ENCODE results near the gene COPG1.
A peak's percentile ranks its signal among the peaks of the same experiment; 100 is the strongest.

The COPG1 gene

DNA sequence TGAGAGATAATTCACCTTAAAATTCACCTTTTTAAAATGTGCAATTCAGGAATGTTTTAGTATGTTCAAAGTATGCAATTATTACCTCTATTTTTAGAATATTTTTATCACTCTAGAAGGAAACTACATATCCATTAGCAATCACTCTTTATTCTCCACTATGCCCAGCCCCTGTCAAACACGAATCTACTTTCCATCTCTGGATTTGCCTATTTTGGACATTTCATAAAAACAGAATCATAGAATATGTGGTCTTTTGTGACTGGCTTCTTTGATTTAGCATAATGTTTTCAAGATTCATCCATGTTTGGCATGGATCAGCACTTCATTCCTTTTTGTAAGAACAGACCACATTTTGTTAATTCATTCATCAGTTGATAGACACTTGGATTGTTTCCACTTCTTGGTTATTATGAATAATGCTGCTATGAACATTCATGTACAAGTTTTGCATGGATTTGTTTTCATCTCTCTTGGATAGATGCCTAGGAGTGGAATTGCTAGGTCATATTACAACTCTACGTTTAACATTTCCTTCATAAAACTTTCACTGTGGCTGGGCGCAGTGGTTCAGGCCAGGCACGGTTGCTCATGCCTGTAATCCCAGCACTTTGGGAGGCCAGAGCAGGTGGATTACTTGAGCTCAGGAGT lies 42.0 kb downstream of the COPG1 start:
- Histone ChIP-seq H3K9ac (ENCODE audit: low read length in 5 of 5) (no peak overlapping the region), H3K4me1 (ENCODE audit: control insufficient read depth in 5 of 5, insufficient read depth in 5 of 5, low read length in 5 of 5) (peaks cover 0 to 4% (median 0%) of the 10 kb centered on the region in 5 donors), H3K27me3 (ENCODE audit: control insufficient read depth in 5 of 5, insufficient read depth in 4 of 5, low read length in 5 of 5) (no peaks in the 10 kb centered on the region), H3K36me3 (ENCODE audit: control insufficient read depth in 5 of 5, insufficient read depth in 5 of 5, low read length in 5 of 5) (peaks cover 13 to 45% (median 38%) of the 10 kb centered on the region in 5 donors), H3K4me3 (ENCODE audit: low read depth in 1 of 5, low read length in 5 of 5) (no peak overlapping the region), H3K27ac (ENCODE audit: low read depth, low read length) (no peak overlapping the region), H3K9me3 (ENCODE audit: control insufficient read depth in 5 of 5, low read length in 5 of 5) (no peaks in the 10 kb centered on the region)

DNA sequence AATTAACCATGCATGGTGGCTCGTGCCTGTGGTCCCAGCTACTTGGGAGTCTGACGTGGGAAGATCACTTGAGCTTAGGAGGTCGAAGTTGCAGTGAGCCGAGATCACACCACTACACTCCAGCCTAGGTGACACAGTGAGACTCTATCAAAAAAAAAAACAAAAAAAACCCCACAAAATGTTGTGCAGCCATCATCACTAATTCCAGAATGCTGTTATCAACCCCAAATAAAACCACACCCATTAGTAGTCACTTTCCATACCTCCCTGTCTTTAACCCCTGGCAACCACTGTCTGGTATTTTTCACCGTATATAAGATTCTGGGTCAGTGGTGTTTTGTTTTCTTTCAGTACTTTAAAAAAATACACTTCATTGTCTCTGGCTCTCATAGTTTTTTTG lies 45.9 kb downstream of the COPG1 start:
- H3K36me3 ChIP-seq (ENCODE audit: control insufficient read depth in 5 of 5, insufficient read depth in 5 of 5, low read length in 5 of 5) = peaks cover 23 to 60% (median 46%) of the 10 kb centered on the region in 5 donors
- no peaks in the 10 kb centered on the region for H3K27me3 ChIP-seq (ENCODE audit: control insufficient read depth in 5 of 5, insufficient read depth in 4 of 5, low read length in 5 of 5)
- H3K9me3 ChIP-seq (ENCODE audit: control insufficient read depth in 5 of 5, low read length in 5 of 5) = no peaks in the 10 kb centered on the region
- H3K9ac ChIP-seq (ENCODE audit: low read length in 5 of 5) = no peak overlapping the region
- H3K4me1 ChIP-seq (ENCODE audit: control insufficient read depth in 5 of 5, insufficient read depth in 5 of 5, low read length in 5 of 5) = no peaks in the 10 kb centered on the region
- no peak overlapping the region for H3K27ac ChIP-seq (ENCODE audit: low read depth, low read length)
- no peak overlapping the region for H3K4me3 ChIP-seq (ENCODE audit: low read depth in 1 of 5, low read length in 5 of 5)

DNA sequence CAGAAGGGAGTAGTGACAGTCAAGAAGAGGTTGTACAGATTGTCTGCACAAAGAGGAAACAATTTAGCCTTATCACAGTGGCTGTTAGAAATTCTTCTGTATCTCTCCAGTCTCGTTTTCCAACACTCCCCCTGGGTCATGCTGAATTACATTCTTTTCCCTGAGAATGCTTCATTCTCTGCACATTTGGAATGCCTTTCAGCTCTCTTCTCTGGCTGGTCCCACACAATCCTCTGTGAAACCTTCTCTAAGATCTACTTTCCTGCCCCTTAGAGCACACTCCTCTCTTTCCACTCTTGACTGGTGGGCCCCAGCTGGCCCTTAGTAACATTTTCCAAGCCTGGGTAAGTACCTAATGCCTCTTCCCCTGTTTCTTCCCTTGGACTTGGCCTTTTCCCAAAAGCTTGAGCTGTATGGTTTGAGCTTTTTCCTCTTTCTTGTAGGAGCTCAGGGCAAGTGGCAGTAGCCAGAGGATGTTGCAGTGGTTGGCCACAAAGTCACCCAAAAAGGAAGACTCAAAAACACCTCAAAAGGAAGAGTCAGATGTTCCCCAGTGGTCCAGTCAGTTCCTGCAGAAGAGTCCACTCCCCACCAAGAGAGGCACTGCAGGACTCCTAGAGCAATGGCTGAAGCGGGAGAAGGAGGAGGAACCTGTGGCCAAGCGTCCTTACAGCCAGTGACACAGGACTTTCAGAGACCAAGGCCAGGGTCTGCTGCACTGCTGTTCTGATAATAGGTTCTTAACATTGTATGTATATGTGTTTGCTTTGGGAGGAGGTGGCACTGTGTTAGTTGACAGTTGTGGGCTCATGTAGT lies 54.9 kb downstream of the COPG1 start:
- H3K9me3 ChIP-seq (ENCODE audit: control insufficient read depth in 5 of 5, low read length in 5 of 5) = no peaks in the 10 kb centered on the region
- H3K4me3 ChIP-seq (ENCODE audit: low read depth in 1 of 5, low read length in 5 of 5) = no peak overlapping the region
- H3K9ac ChIP-seq (ENCODE audit: low read length in 5 of 5) = no peak overlapping the region
- peaks cover 0 to 24% (median 19%) of the 10 kb centered on the region in 5 donors for H3K4me1 ChIP-seq (ENCODE audit: control insufficient read depth in 5 of 5, insufficient read depth in 5 of 5, low read length in 5 of 5)
- H3K27me3 ChIP-seq (ENCODE audit: control insufficient read depth in 5 of 5, insufficient read depth in 4 of 5, low read length in 5 of 5) = no peaks in the 10 kb centered on the region
- peak overlapping the region; percentile 88 for H3K27ac ChIP-seq (ENCODE audit: low read depth, low read length)
- H3K36me3 ChIP-seq (ENCODE audit: control insufficient read depth in 5 of 5, insufficient read depth in 5 of 5, low read length in 5 of 5) = peaks cover 21 to 42% (median 40%) of the 10 kb centered on the region in 5 donors

DNA sequence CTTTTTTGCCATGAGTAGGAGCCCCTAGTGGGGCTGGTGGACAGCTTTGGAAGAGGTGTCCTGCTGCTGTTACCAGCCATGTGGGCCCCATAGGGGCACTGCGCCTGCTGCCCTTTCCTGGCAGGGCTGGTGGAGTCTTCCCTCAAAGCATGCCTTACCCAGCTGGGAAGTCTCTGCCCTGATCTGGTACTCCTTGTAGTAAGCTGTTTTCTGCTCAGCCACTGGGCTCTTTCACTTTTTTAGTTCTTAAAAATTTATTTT lies 55.5 kb downstream of the COPG1 start:
- peaks cover 20 to 40% (median 37%) of the 10 kb centered on the region in 5 donors for H3K36me3 ChIP-seq (ENCODE audit: control insufficient read depth in 5 of 5, insufficient read depth in 5 of 5, low read length in 5 of 5)
- H3K27me3 ChIP-seq (ENCODE audit: control insufficient read depth in 5 of 5, insufficient read depth in 4 of 5, low read length in 5 of 5) = no peaks in the 10 kb centered on the region
- no peaks in the 10 kb centered on the region for H3K9me3 ChIP-seq (ENCODE audit: control insufficient read depth in 5 of 5, low read length in 5 of 5)
- no peak overlapping the region for H3K9ac ChIP-seq (ENCODE audit: low read length in 5 of 5)
- H3K4me1 ChIP-seq (ENCODE audit: control insufficient read depth in 5 of 5, insufficient read depth in 5 of 5, low read length in 5 of 5) = peaks cover 0 to 24% (median 19%) of the 10 kb centered on the region in 5 donors
- H3K4me3 ChIP-seq (ENCODE audit: low read depth in 1 of 5, low read length in 5 of 5) = no peak overlapping the region
- H3K27ac ChIP-seq (ENCODE audit: low read depth, low read length) = peak overlapping the region; percentile 88

DNA sequence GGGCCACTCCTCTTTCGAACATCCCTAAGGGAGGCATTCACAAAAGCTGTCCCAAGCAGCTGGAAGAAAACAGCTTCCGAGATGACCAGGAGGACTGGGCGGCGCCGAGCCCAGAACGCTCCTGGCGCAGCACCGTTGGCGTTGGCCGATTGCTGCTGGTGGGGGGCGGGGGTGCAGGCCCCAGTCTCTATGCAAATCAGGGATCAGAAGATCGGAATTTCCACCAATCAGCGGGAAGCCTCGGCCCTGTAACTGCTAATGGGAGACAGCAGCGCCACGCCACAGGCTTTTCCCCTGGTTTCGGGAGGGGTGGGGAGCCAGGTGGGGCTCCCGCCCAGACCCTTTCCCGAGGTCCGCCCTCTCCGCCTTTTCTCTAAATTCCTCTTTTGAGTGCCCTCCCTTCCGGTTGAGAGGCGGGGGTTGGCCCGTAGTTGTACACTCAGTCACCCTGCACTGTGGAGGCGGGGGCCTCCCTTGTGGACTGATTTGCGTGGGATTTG lies 56.2 kb downstream of the COPG1 start:
- peak overlapping the region; percentile 88 for H3K27ac ChIP-seq (ENCODE audit: low read depth, low read length)
- H3K4me3 ChIP-seq (ENCODE audit: low read depth in 1 of 5, low read length in 5 of 5) = peak overlapping the region; percentile 18 to 57 (median 48)

DNA sequence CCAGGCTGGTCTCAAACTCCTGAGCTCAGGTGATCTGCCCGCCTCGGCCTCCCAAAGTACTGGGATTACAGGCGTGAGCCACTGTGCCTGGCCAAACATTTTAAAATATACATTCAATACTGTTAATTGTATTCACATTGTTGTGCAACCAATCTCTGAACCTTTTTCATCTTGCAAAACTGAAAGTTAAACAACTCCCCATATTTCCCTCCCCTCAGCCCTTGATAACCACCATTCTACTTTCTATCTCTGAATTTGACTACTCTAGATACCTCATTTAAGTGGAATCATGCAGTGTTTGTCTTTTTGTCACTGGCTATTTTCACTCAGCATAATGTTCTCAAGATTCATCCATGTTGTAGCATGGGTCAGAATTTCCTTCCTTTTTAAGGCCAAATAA lies 59.2 kb downstream of the COPG1 start:
- H3K9me3 ChIP-seq (ENCODE audit: control insufficient read depth in 5 of 5, low read length in 5 of 5) = no peaks in the 10 kb centered on the region
- H3K36me3 ChIP-seq (ENCODE audit: control insufficient read depth in 5 of 5, insufficient read depth in 5 of 5, low read length in 5 of 5) = peaks cover 5 to 15% (median 12%) of the 10 kb centered on the region in 5 donors
- no peak overlapping the region for H3K27ac ChIP-seq (ENCODE audit: low read depth, low read length)
- no peak overlapping the region for H3K9ac ChIP-seq (ENCODE audit: low read length in 5 of 5)
- no peak overlapping the region for H3K4me3 ChIP-seq (ENCODE audit: low read depth in 1 of 5, low read length in 5 of 5)
- H3K4me1 ChIP-seq (ENCODE audit: control insufficient read depth in 5 of 5, insufficient read depth in 5 of 5, low read length in 5 of 5) = peaks cover 0 to 31% (median 23%) of the 10 kb centered on the region in 5 donors
- H3K27me3 ChIP-seq (ENCODE audit: control insufficient read depth in 5 of 5, insufficient read depth in 4 of 5, low read length in 5 of 5) = no peaks in the 10 kb centered on the region

More for the DNA sequence above, 56.2 kb downstream of the COPG1 start:
- Histone ChIP-seq H3K27me3 (ENCODE audit: control insufficient read depth in 5 of 5, insufficient read depth in 4 of 5, low read length in 5 of 5) (no peaks in the 10 kb centered on the region), H3K36me3 (ENCODE audit: control insufficient read depth in 5 of 5, insufficient read depth in 5 of 5, low read length in 5 of 5) (peaks cover 18 to 36% (median 32%) of the 10 kb centered on the region in 5 donors), H3K4me1 (ENCODE audit: control insufficient read depth in 5 of 5, insufficient read depth in 5 of 5, low read length in 5 of 5) (peaks cover 0 to 24% (median 19%) of the 10 kb centered on the region in 5 donors), H3K9ac (ENCODE audit: low read length in 5 of 5) (peak overlapping the region in 4 of 5 donors; percentile 26 to 53 (median 46)), H3K9me3 (ENCODE audit: control insufficient read depth in 5 of 5, low read length in 5 of 5) (no peaks in the 10 kb centered on the region)

DNA sequence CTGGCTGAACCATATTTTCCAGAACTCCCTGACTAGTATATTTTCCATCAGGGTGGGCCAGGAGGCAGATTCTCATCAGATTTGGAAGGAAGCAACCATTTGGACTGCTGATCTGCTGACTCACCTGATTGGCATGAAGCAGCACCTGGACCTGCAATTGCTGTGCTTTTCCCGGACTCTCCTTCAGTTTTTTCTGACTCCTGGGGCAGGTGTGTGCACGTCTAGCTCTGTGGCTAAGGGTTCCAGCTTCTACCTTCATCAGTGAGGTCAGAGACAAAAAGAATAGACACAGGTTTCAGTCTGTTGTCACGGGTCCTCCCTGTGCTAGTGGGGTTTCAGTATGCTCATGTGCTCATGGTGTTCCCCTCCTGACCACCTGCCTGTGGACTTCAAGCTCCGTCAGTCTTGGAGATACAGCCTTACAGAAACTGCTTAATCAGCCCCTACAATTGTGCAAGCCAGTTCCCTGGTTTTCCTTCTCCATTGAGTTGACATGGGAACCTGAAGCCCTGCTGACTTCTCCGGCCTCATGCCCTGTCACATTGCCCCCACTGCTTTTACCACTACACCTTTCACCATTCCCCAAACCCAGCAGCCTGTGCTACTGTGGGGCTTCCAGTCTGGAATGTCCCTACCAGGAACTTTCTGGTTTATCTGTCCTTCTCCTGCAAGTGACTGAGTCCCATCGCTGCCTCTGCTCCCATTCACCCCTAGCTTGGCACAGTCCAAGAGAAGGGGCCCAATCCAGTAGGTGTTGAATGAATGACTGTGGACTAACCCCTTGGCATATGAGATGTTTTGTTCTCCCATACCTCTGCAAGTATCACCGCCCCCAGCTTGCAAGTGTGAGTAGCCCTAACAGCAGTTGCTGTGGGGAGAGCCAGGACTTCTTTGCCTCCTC lies 61.0 kb downstream of the COPG1 start:
- no peaks in the 10 kb centered on the region for H3K27me3 ChIP-seq (ENCODE audit: control insufficient read depth in 5 of 5, insufficient read depth in 4 of 5, low read length in 5 of 5)
- no peaks in the 10 kb centered on the region for H3K9me3 ChIP-seq (ENCODE audit: control insufficient read depth in 5 of 5, low read length in 5 of 5)
- no peak overlapping the region for H3K9ac ChIP-seq (ENCODE audit: low read length in 5 of 5)
- H3K4me3 ChIP-seq (ENCODE audit: low read depth in 1 of 5, low read length in 5 of 5) = no peak overlapping the region
- peaks cover 0 to 3% (median 0%) of the 10 kb centered on the region in 5 donors for H3K36me3 ChIP-seq (ENCODE audit: control insufficient read depth in 5 of 5, insufficient read depth in 5 of 5, low read length in 5 of 5)
- no peak overlapping the region for H3K27ac ChIP-seq (ENCODE audit: low read depth, low read length)
- peaks cover 5 to 36% (median 25%) of the 10 kb centered on the region in 5 donors for H3K4me1 ChIP-seq (ENCODE audit: control insufficient read depth in 5 of 5, insufficient read depth in 5 of 5, low read length in 5 of 5)

DNA sequence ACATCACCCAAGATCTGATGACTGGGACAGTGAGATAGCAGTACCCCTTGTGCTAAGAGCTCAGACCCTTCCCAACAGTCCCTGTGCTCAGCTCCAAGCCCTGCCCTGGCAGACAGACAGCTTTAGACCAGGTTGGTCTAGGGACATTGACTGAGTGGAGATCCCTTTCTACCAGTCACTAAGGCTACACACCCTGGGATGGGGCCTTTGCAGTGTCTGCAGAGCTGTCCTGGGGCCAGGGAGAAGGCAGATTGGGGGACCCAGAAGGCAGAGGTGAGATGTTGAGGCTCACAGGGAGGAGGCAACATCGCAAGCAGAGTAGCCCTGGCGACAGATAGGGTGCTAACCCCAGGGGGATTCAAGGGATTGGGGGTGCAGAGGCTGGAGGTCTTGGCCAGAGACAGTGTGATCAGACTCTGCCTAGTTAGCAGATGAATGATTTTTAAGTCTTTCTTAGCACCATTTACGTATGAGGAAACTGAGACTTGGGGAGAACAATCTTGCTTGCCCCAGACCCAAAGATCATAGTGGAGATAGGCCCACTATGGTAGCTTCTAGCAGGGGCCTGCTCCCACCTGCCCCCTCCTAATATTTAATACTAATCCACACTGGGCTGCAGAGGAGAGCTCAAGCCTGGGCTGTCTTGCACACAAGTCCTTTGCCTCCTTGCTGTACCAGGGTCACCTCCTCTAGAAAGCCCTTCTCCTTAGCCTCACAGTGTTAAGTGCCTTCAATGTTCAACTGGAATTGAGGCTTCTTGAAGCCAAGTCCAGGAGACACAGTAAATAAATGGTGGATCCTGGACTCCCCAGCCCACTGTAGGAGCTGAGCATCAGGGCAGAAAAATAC lies 61.9 kb downstream of the COPG1 start:
- Histone ChIP-seq H3K4me3 (ENCODE audit: low read depth in 1 of 5, low read length in 5 of 5) (no peak overlapping the region), H3K27ac (ENCODE audit: low read depth, low read length) (no peak overlapping the region), H3K36me3 (ENCODE audit: control insufficient read depth in 5 of 5, insufficient read depth in 5 of 5, low read length in 5 of 5) (peaks cover 0 to 3% (median 0%) of the 10 kb centered on the region in 5 donors), H3K4me1 (ENCODE audit: control insufficient read depth in 5 of 5, insufficient read depth in 5 of 5, low read length in 5 of 5) (peaks cover 5 to 28% (median 19%) of the 10 kb centered on the region in 5 donors), H3K27me3 (ENCODE audit: control insufficient read depth in 5 of 5, insufficient read depth in 4 of 5, low read length in 5 of 5) (no peaks in the 10 kb centered on the region), H3K9me3 (ENCODE audit: control insufficient read depth in 5 of 5, low read length in 5 of 5) (no peaks in the 10 kb centered on the region), H3K9ac (ENCODE audit: low read length in 5 of 5) (no peak overlapping the region)

DNA sequence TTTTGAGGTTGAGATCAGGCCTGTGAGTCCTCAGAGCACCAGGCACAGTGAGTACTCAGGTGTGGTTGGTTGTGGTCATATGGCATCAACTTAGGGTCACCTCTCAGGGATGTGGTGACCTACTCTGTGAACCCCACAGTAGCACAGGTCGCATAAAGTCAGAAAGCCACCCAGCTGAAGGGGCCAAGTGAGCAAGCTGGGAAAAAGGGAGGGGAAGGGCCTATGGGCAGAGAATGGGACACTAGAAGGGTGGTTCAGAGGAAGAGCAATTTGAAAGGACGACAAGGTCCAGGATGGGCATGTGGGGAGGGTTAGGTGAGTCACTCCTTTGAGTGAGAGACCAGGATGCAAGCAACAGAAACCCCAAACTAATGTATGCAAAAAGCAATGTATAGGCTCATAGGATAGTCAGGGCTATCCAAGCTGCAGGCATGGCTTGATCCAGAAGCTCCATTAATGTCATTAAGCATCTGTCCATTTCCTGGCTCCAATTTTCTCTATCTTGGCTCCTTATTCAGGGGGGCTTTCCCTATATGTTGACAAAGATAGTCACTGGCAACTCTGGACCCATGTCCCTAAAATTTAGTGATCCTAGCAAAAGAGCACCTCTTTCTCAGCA lies 62.7 kb downstream of the COPG1 start:
- no peaks in the 10 kb centered on the region for H3K27me3 ChIP-seq (ENCODE audit: control insufficient read depth in 5 of 5, insufficient read depth in 4 of 5, low read length in 5 of 5)
- peaks cover 5 to 34% (median 23%) of the 10 kb centered on the region in 5 donors for H3K4me1 ChIP-seq (ENCODE audit: control insufficient read depth in 5 of 5, insufficient read depth in 5 of 5, low read length in 5 of 5)
- no peak overlapping the region for H3K4me3 ChIP-seq (ENCODE audit: low read depth in 1 of 5, low read length in 5 of 5)
- no peaks in the 10 kb centered on the region for H3K9me3 ChIP-seq (ENCODE audit: control insufficient read depth in 5 of 5, low read length in 5 of 5)
- peaks cover 0 to 3% (median 0%) of the 10 kb centered on the region in 5 donors for H3K36me3 ChIP-seq (ENCODE audit: control insufficient read depth in 5 of 5, insufficient read depth in 5 of 5, low read length in 5 of 5)
- no peak overlapping the region for H3K9ac ChIP-seq (ENCODE audit: low read length in 5 of 5)
- no peak overlapping the region for H3K27ac ChIP-seq (ENCODE audit: low read depth, low read length)

Data from subcutaneous abdominal adipose tissue (tissue), 5 donors.